H1 (cell line): ENCODE measurements around the gene BAZ1B.

Experiments
- ASH2L ChIP-seq: fragments of 200-600, 300-600 bp; sonication (generic); IDR thresholded peaks from one replicate; pipeline ENCODE4 v1.7.1; 2017; ENCODE audit warnings: low read length
- CHD2 ChIP-seq: IDR thresholded peaks from 2 replicates; pipeline ENCODE4 v1.6.1; 2012; ENCODE audit warnings: low read length, improper control_type of control experiment
- CTCF ChIP-seq, 3 experiments: IDR thresholded peaks; 1 replicate in 2 of 3; 2 replicates in 1 of 3; pipeline versions ENCODE4 v1.5.1 to v1.6.1; 2011; ENCODE audit warnings: low read length in 3 of 3, mild to moderate bottlenecking in 3 of 3, inconsistent platforms in 2 of 3, low read depth in 1 of 3, moderate library complexity in 1 of 3; ENCODE audit not compliant: insufficient read depth in 1 of 3; ENCODE audit errors: control extremely low read depth in 1 of 3
- EP300 ChIP-seq, 2 experiments: IDR thresholded peaks; 1 replicate in 1 of 2; 2 replicates in 1 of 2; pipeline ENCODE4 v1.6.1; 2011 to 2012; ENCODE audit warnings: low read depth in 2 of 2, low read length in 2 of 2, mild to moderate bottlenecking in 2 of 2, borderline replicate concordance in 1 of 2, inconsistent platforms in 1 of 2, moderate library complexity in 1 of 2
- EZH2 ChIP-seq: fragments of 200-600 bp; sonication (generic); IDR thresholded peaks from 2 replicates; pipeline ENCODE4 v1.7.1; 2012; ENCODE audit warnings: low read depth, mild to moderate bottlenecking, moderate library complexity, low read length, inconsistent platforms; ENCODE audit not compliant: severe bottlenecking
- JUN ChIP-seq: IDR thresholded peaks from 2 replicates; pipeline ENCODE4 v1.6.1; 2011; ENCODE audit warnings: low read depth, mild to moderate bottlenecking, improper control_type of control experiment, low read length
- MAX ChIP-seq: IDR thresholded peaks from 2 replicates; pipeline ENCODE4 v1.6.1; 2012; ENCODE audit warnings: inconsistent platforms
- RAD21 ChIP-seq, 2 experiments: IDR thresholded peaks in 1 of 2; conservative IDR thresholded peaks in 1 of 2; 2 replicates each; pipeline ENCODE4 v1.6.1; 2011; ENCODE audit warnings: low read depth in 2 of 2, low read length in 2 of 2, improper control_type of control experiment in 1 of 2, inconsistent platforms in 1 of 2, mild to moderate bottlenecking in 1 of 2, moderate library complexity in 1 of 2
- SIRT6 ChIP-seq: IDR thresholded peaks from one replicate; pipeline ENCODE4 v1.7.1; 2012; ENCODE audit warnings: low read length, inconsistent platforms
- SP1 ChIP-seq: IDR thresholded peaks from 2 replicates; pipeline ENCODE4 v1.6.1; 2011; ENCODE audit warnings: low read depth, low read length
- TAF1 ChIP-seq: IDR thresholded peaks from 2 replicates; pipeline ENCODE4 v1.6.1; 2011; ENCODE audit warnings: mild to moderate bottlenecking, low read depth, low read length
- TCF12 ChIP-seq: IDR thresholded peaks from 2 replicates; pipeline ENCODE4 v1.6.1; 2011; ENCODE audit warnings: low read depth, mild to moderate bottlenecking, low read length
- ZNF274 ChIP-seq: IDR thresholded peaks from 2 replicates; pipeline ENCODE4 v1.7.0; 2012; ENCODE audit warnings: low read length, borderline replicate concordance; ENCODE audit errors: extremely low read depth

- TF ChIP-seq EZH2 (no peak), TAF1 (no peak), CTCF (IDR thresholded peaks at IDR 0.05; ENCODE audit: control extremely low read depth in 1 of 3, insufficient read depth in 1 of 3, low read depth in 1 of 3, low read length in 3 of 3) (no peak), JUN (no peak), ZNF274 (no peak), ASH2L (no peak), CHD2 (no peak), MAX (no peak), SIRT6 (no peak), SP1 (no peak), EP300 (IDR thresholded peaks at IDR 0.05; ENCODE audit: borderline replicate concordance in 1 of 2, low read depth in 2 of 2, low read length in 2 of 2) (no peak), TCF12 (no peak), RAD21 (IDR thresholded peaks at IDR 0.05 in 1 of 2, conservative IDR thresholded peaks at IDR 0.05 in 1 of 2; ENCODE audit: low read depth in 2 of 2, low read length in 2 of 2) (no peak)
Observed at GRCh38 chr7:73483171-73483570, 38.9 kb downstream of the BAZ1B start.
